OCI-LY7 (cell line): ENCODE results near the gene APOD. TPM values are rescaled to one million over a fixed set of nuclear protein-coding genes. Genes with fewer than 3 reads are reported as not detected.

Experiments
- BruUV-seq: library from RNA; stranded (reverse); fragments of 400-500 nt; replicated peaks from 2 replicates; lab custom pipeline; 2021; lab: Mats Ljungman, UMichigan
- CTCF ChIA-PET: fragments of 300-600 bp; sonication (Branson Sonifier 250); formaldehyde crosslinking; loops from one replicate; lab custom pipeline; 2022; ENCODE audit warnings: antibody characterized with exemption; ENCODE audit not compliant: unreplicated experiment; lab: Charles Lee
- POLR2A ChIA-PET: fragments of 300-600 bp; sonication (Branson Sonifier 250); formaldehyde crosslinking; loops from one replicate; lab custom pipeline; 2022; ENCODE audit warnings: antibody characterized with exemption; lab: Charles Lee
- DNase-seq: peaks from one replicate; pipeline ENCODE4 v3.0.0-alpha.2; 2015; ENCODE audit warnings: low spot score
- H2AFZ ChIP-seq: fragments of 200-600 bp; sonication (generic), shearing (Covaris generic); 2 replicates; pipeline ENCODE4 v1.6.1; 2014; ENCODE audit warnings: mild to moderate bottlenecking, antibody characterized with exemption, low read length, moderate library complexity
- H3K27ac ChIP-seq: fragments of 200-600 bp; sonication (generic); 2 replicates; pipeline ENCODE4 v1.5.1; 2014; ENCODE audit warnings: mixed run types, low read depth, mild to moderate bottlenecking, moderate library complexity, low read length, inconsistent platforms; ENCODE audit not compliant: poor library complexity, severe bottlenecking
- H3K36me3 ChIP-seq: fragments of 200-600 bp; sonication (generic); 2 replicates; pipeline ENCODE4 v1.6.1; 2014; ENCODE audit warnings: mild to moderate bottlenecking, antibody characterized with exemption, low read length, moderate library complexity, mixed read lengths; ENCODE audit not compliant: insufficient read depth
- H3K4me1 ChIP-seq: fragments of 200-600 bp; sonication (generic); 2 replicates; pipeline ENCODE4 v1.5.1; 2014; ENCODE audit warnings: mild to moderate bottlenecking, low read length; ENCODE audit not compliant: insufficient read depth, poor library complexity, severe bottlenecking
- H3K4me2 ChIP-seq: fragments of 200-600 bp; sonication (generic); 2 replicates; pipeline ENCODE4 v1.6.1; 2014; ENCODE audit warnings: mild to moderate bottlenecking, low read length
- H3K4me3 ChIP-seq: fragments of 200-600 bp; sonication (generic); 2 replicates; pipeline ENCODE4 v1.5.1; 2014; ENCODE audit warnings: mild to moderate bottlenecking, low read depth, low read length; ENCODE audit not compliant: poor library complexity, severe bottlenecking
- H3K79me2 ChIP-seq: fragments of 200-600 bp; sonication (generic); 2 replicates; pipeline ENCODE4 v1.6.1; 2016; ENCODE audit warnings: low read depth, mild to moderate bottlenecking, low read length, moderate library complexity, mixed read lengths; ENCODE audit not compliant: insufficient read depth
- H3K9me2 ChIP-seq: fragments of 200-600 bp; sonication (generic); 2 replicates; pipeline ENCODE4 v1.6.1; 2016; ENCODE audit warnings: mild to moderate bottlenecking, low read length, mixed read lengths; ENCODE audit not compliant: insufficient read depth
- H3K9me3 ChIP-seq: fragments of 200-600 bp; sonication (generic); 2 replicates; pipeline ENCODE4 v1.6.1; 2014; ENCODE audit warnings: mild to moderate bottlenecking, mixed run types, low read length, mixed read lengths
- H4K20me1 ChIP-seq: fragments of 200-600 bp; sonication (generic); 2 replicates; pipeline ENCODE4 v1.6.1; 2014; ENCODE audit warnings: mild to moderate bottlenecking, antibody characterized with exemption, low read length, moderate library complexity, mixed read lengths; ENCODE audit not compliant: insufficient read depth
- EZH2phosphoT487 ChIP-seq: fragments of 200-600 bp; sonication (generic); IDR thresholded peaks from 2 replicates; pipeline ENCODE4 v1.6.1; 2018; ENCODE audit warnings: low read depth, borderline replicate concordance, mild to moderate bottlenecking, mixed run types, antibody characterized with exemption, low read length, moderate library complexity, mixed read lengths
- intact Hi-C: fragments of 100-400 bp; cut with micrococcal nuclease; formaldehyde crosslinking; loops from one replicate; pipeline ENCODE4 v1.10.0; 2022; ENCODE audit not compliant: unreplicated experiment
- total RNA-seq, 2 experiments: library from RNA; depleted of rRNA in 1 of 2; stranded (reverse); fragments of >200 nt in 1 of 2; shearing (Covaris generic) in 1 of 2; gene quantifications; 2 replicates each; pipeline ENCODE4 v1.2.3, GENCODE V29; 2014 to 2022
- TF ChIP-seq, protein P1 (sequence below): fragments of 200-600 bp; sonication (generic); conservative IDR thresholded peaks from 2 replicates; pipeline ENCODE4 v1.5.1; 2014; ENCODE audit warnings: mild to moderate bottlenecking, antibody characterized with exemption, low read length, moderate library complexity, mixed read lengths

Gene APOD
- total RNA-seq, 2 experiments from 2014 or later = not detected

DNA sequence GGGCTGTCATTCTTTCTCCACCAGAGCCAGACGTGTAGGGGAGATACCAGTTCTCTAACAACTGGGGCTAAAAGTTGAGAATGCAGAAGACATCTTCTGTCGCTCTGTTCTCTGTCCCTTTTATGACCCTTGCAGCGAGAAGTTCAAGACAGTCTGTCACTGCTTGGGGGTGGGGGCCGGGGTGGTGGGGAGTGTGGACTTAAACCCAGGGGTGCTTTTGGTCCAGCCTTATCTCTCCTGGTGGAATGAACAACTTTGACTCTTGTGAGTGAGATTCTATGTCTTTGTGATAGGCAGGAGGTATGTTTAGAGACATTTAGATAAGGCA lies 767 bp upstream of the APOD start:
- no TSS peak for BruUV-seq
- no peak for DNase-seq
- Histone ChIP-seq H3K9me2 (no peaks in the 10 kb centered on the region), H3K79me2 (no peaks in the 10 kb centered on the region), H3K9me3 (peaks cover 5% of the 10 kb centered on the region; the same call in 1 of the 2 replicates), H3K4me2 (no peak overlapping the region), H3K27ac (no peak overlapping the region), H4K20me1 (no peaks in the 10 kb centered on the region), H3K36me3 (no peaks in the 10 kb centered on the region), H2AFZ (no peak overlapping the region), H3K4me1 (peaks cover 6% of the 10 kb centered on the region), H3K4me3 (no peak overlapping the region)
- intact Hi-C loops = no loop called here
- TF ChIP-seq EZH2phosphoT487 = no peak
- TF ChIP-seq, protein P1, sequence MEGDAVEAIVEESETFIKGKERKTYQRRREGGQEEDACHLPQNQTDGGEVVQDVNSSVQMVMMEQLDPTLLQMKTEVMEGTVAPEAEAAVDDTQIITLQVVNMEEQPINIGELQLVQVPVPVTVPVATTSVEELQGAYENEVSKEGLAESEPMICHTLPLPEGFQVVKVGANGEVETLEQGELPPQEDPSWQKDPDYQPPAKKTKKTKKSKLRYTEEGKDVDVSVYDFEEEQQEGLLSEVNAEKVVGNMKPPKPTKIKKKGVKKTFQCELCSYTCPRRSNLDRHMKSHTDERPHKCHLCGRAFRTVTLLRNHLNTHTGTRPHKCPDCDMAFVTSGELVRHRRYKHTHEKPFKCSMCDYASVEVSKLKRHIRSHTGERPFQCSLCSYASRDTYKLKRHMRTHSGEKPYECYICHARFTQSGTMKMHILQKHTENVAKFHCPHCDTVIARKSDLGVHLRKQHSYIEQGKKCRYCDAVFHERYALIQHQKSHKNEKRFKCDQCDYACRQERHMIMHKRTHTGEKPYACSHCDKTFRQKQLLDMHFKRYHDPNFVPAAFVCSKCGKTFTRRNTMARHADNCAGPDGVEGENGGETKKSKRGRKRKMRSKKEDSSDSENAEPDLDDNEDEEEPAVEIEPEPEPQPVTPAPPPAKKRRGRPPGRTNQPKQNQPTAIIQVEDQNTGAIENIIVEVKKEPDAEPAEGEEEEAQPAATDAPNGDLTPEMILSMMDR = no peak
- ChIA-PET CTCF (no interaction called here), POLR2A (interaction anchor here (1.2 to 1.3 kb wide), 2 partner anchors 29 to 33 kb away, joined by 3 read pairs; no protein-coding TSS in a partner anchor)

DNA sequence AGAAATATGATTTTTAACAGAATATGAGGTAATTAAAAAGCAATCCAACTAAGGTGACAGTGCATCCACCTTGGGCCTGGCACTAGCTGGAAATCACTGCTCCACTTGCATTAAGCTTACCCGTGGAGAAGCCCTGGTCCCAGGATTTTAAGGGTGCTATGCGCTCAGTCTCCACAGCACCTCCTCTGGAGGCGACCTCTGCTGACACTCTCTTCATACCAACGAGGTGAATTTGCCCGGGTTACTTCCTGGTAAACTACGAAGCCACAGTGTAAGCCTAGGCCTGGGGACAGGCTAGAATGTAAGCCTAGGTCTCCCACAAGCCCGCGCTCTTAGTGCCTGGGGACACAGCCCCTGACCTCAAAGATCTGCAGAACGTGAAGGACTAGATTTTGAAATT lies 793 bp downstream of the APOD start:
- H3K9me3 ChIP-seq = no peaks in the 10 kb centered on the region
- intact Hi-C loops = no loop called here
- H4K20me1 ChIP-seq = no peaks in the 10 kb centered on the region
- TF ChIP-seq, protein P1 = no peak
- no peak for TF ChIP-seq EZH2phosphoT487
- no peak overlapping the region for H3K4me3 ChIP-seq
- H3K4me1 ChIP-seq = peaks cover 3% of the 10 kb centered on the region
- DNase-seq = peak; percentile 10
- ChIA-PET CTCF (no interaction called here), POLR2A (interaction anchor here (1.5 to 2.2 kb wide), 2 partner anchors 15 to 17 kb away, joined by 3 to 9 read pairs; no protein-coding TSS in a partner anchor)
- H3K79me2 ChIP-seq = no peaks in the 10 kb centered on the region
- no peak overlapping the region for H3K27ac ChIP-seq
- no peaks in the 10 kb centered on the region for H3K36me3 ChIP-seq
- no peak overlapping the region for H3K4me2 ChIP-seq
- no peak overlapping the region for H2AFZ ChIP-seq
- BruUV-seq = no TSS peak
- H3K9me2 ChIP-seq = no peaks in the 10 kb centered on the region

DNA sequence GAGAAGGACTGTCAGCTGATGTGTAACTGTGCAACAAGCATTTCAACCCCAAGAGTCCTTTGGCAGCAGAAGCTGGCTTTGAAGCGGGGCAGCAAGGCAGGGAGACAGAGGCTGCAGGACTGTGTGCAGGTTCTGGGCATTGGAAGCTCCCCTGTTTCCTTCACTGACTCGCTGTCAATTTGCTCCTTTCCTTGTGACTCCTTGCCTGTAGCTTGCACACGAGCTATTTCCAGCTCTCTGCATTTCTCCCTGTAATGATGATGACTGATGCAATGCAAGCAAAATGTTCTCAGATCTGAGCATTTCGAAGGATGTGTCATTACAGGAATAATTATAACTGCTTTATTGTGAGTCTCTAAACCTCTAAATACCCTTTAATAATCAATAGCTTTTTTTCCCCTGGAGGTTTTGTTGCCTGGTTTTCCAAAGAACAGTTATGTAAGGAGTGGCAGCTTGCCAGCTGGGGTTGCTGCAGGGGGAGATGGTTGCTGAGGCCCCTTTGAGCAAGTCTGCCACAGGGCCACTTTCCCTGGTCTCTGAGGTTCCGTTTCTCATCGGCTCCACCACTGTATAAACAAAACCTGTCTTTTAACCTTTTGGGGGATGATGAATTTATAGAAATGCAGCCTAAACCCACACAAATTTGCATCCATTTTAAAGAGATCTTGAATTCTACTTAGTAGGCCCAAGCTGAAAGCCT lies 2.8 kb downstream of the APOD start:
- POLR2A ChIA-PET = interaction anchor here (0.6 to 2.2 kb wide), 3 partner anchors 13 to 645 kb away, joined by 3 to 9 read pairs (median 9); no protein-coding TSS in a partner anchor
- Histone ChIP-seq H3K4me3 (no peak overlapping the region), H3K9me2 (no peaks in the 10 kb centered on the region), H3K9me3 (no peaks in the 10 kb centered on the region), H4K20me1 (no peaks in the 10 kb centered on the region), H3K27ac (no peak overlapping the region), H3K4me1 (peaks cover 3% of the 10 kb centered on the region), H3K36me3 (no peaks in the 10 kb centered on the region), H2AFZ (no peak overlapping the region), H3K79me2 (no peaks in the 10 kb centered on the region), H3K4me2 (no peak overlapping the region)
- no peak for DNase-seq
- CTCF ChIA-PET = interaction anchor here (0.6 to 1.0 kb wide), 2 partner anchors 33 to 1159 kb away, joined by 3 to 4 read pairs; no protein-coding TSS in a partner anchor
- TF ChIP-seq, protein P1 = no peak
- TF ChIP-seq EZH2phosphoT487 = no peak
- no TSS peak for BruUV-seq
- intact Hi-C loops = no loop called here
